ENCODE data around the gene LAPTM5. TPM values are rescaled to one million over a fixed set of nuclear protein-coding genes. Genes with fewer than 3 reads are reported as not detected.

Gene LAPTM5
- total RNA-seq, 1 experiment from 2014 or later, result not detected

DNA sequence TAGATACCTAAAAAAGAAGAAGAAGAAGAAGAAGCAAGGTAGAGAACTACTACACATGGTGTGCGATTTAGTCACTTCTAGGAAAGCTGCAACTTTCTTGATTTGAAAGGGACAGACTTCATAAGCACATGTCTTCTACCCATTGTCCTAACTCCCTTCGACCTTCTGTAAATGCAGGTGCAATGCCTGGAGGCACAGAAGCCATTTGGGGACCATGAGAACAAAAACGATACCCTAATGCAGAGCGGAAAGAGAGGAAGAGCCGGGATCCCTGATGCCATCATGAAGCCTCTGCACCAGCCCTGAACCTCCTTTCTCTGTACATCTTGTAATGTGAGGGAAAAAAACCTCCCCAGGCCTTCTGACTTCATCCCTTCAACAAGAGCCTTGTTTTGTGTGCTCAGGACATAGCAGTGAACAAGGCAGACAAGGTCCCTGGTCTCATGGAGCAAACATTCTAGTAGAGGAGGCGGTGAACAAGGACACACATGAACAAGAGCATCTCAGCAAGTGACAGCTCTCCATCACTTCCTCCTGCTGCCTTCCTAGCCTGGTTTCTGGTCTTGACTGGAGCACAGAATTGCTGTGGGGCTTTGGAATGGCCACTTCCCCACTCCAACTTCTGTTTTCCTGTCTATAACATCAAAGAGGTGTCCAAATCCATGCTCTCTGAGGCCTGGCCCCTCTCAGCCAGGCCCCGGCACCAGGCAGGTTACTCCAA, 5.5 kb upstream of the LAPTM5 start:
- Mint-ChIP-seq H3K27me3 (ENCODE audit: unreplicated experiment) (no peaks in the 10 kb centered on the region), H3K4me3 (ENCODE audit: low read depth, unreplicated experiment) (no peak overlapping the region), H3K27ac (ENCODE audit: unreplicated experiment) (no peak overlapping the region), H3K4me1 (ENCODE audit: low read depth, unreplicated experiment) (no peaks in the 10 kb centered on the region), H3K9me3 (ENCODE audit: low read depth, unreplicated experiment) (no peaks in the 10 kb centered on the region), H3K36me3 (ENCODE audit: insufficient read depth, unreplicated experiment) (no peaks in the 10 kb centered on the region)
- TF ChIP-seq, protein P1, sequence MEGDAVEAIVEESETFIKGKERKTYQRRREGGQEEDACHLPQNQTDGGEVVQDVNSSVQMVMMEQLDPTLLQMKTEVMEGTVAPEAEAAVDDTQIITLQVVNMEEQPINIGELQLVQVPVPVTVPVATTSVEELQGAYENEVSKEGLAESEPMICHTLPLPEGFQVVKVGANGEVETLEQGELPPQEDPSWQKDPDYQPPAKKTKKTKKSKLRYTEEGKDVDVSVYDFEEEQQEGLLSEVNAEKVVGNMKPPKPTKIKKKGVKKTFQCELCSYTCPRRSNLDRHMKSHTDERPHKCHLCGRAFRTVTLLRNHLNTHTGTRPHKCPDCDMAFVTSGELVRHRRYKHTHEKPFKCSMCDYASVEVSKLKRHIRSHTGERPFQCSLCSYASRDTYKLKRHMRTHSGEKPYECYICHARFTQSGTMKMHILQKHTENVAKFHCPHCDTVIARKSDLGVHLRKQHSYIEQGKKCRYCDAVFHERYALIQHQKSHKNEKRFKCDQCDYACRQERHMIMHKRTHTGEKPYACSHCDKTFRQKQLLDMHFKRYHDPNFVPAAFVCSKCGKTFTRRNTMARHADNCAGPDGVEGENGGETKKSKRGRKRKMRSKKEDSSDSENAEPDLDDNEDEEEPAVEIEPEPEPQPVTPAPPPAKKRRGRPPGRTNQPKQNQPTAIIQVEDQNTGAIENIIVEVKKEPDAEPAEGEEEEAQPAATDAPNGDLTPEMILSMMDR (IDR thresholded peaks at IDR 0.05; ENCODE audit: unreplicated experiment), result no peak
- intact Hi-C loops (cut with micrococcal nuclease; ENCODE audit: unreplicated experiment), result no loop called here
- no peak for DNase-seq
- CTCF ChIA-PET, result interaction anchor here (0.9 kb wide), 1 partner anchor 17 kb away, joined by 4 read pairs; no protein-coding TSS in a partner anchor
- BruUV-seq (replicated peaks), result no TSS peak

DNA sequence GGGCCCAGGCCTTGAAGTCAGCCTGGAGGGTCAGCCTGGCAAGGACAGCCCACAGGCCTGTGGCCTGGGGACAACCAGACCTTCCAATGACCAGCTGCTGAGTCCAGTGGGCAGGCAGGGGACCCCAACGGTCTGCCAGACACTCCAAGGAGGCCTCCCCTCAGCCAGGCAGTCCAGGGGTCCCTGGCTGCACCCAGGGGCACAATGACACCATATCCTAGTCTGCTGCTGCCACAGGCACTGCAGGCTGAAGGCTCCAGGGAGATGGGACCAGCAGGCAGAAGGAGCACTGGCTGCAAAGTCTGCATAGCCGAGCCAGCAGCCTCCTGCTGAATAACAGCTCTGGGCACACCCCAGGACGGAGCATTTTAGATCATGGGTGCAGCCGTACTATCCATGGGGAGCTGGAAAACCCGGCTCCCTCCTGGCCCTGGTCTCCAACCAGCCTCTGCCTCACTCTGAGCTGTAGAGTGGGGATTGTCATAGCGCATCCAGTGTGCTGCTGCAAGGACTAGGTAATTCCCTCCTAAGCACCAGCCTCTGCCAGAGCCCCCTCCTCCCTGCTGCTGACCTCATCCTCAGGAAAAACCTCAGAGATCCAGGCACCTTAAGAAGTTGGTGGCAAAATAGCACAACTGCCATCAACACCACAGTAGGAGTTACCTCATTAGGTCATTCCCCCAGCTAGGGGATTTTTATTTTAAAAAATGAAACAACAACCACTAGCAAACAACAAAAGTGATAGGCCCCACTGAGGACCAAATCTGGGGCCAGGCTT, 4.8 kb upstream of the LAPTM5 start:
- Mint-ChIP-seq H3K36me3 (ENCODE audit: insufficient read depth, unreplicated experiment) (no peaks in the 10 kb centered on the region), H3K27me3 (ENCODE audit: unreplicated experiment) (no peaks in the 10 kb centered on the region), H3K4me1 (ENCODE audit: low read depth, unreplicated experiment) (peaks cover 2% of the 10 kb centered on the region), H3K27ac (ENCODE audit: unreplicated experiment) (no peak overlapping the region), H3K9me3 (ENCODE audit: low read depth, unreplicated experiment) (no peaks in the 10 kb centered on the region), H3K4me3 (ENCODE audit: low read depth, unreplicated experiment) (no peak overlapping the region)
- DNase-seq, result no peak
- CTCF ChIA-PET, result interaction anchor here (0.9 kb wide), 1 partner anchor 18 kb away, joined by 4 read pairs; no protein-coding TSS in a partner anchor
- TF ChIP-seq, protein P1 (IDR thresholded peaks at IDR 0.05; ENCODE audit: unreplicated experiment), result no peak
- no TSS peak for BruUV-seq (replicated peaks)
- intact Hi-C loops (cut with micrococcal nuclease; ENCODE audit: unreplicated experiment), result no loop called here

DNA sequence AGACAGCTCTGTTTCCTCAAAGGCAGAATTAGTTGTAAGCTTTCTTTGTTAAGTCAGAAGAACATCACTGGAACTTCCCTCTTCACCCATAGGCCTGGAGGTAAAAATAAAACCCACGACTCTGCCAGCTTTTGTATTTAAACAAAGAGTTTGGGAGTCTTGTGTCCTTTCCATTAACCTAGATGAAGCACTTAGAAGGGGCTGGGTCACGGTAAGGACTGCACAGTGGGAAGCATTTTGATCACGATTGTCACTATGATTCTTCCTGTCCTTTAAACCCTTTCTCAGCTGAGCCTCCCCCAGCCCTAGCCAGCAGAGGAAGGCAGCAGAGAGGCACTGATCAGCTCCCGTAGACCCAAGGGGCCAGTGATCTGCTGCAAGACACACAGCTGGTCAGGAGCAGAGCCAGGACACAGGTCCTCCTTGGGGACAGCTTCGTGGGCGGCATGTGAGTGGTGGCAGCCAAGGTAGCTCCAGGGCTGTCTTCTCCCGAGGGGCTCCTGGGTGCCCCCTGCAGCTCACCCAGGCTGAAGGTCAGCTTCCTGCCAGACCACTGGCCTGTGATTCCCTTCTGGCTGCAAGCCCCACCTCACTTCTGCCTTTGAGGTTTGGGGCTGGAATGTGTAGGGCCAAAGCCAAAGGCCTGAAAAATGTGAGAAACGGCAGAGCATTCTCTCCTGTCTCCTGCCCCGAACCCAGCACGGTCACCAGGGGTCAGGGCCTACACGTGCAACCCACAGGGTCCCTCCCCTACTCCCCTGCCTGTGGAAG, 4.0 kb upstream of the LAPTM5 start:
- DNase-seq, result no peak
- TF ChIP-seq, protein P1 (IDR thresholded peaks at IDR 0.05; ENCODE audit: unreplicated experiment), result no peak
- Mint-ChIP-seq H3K9me3 (ENCODE audit: low read depth, unreplicated experiment) (no peaks in the 10 kb centered on the region), H3K27ac (ENCODE audit: unreplicated experiment) (no peak overlapping the region), H3K27me3 (ENCODE audit: unreplicated experiment) (no peaks in the 10 kb centered on the region), H3K4me1 (ENCODE audit: low read depth, unreplicated experiment) (peaks cover 10% of the 10 kb centered on the region), H3K36me3 (ENCODE audit: insufficient read depth, unreplicated experiment) (no peaks in the 10 kb centered on the region), H3K4me3 (ENCODE audit: low read depth, unreplicated experiment) (no peak overlapping the region)
- intact Hi-C loops (cut with micrococcal nuclease; ENCODE audit: unreplicated experiment), result no loop called here
- CTCF ChIA-PET, result interaction anchor here (0.7 to 0.9 kb wide), 2 partner anchors 18 to 27 kb away, joined by 3 to 4 read pairs; no protein-coding TSS in a partner anchor
- BruUV-seq (replicated peaks), result no TSS peak

DNA sequence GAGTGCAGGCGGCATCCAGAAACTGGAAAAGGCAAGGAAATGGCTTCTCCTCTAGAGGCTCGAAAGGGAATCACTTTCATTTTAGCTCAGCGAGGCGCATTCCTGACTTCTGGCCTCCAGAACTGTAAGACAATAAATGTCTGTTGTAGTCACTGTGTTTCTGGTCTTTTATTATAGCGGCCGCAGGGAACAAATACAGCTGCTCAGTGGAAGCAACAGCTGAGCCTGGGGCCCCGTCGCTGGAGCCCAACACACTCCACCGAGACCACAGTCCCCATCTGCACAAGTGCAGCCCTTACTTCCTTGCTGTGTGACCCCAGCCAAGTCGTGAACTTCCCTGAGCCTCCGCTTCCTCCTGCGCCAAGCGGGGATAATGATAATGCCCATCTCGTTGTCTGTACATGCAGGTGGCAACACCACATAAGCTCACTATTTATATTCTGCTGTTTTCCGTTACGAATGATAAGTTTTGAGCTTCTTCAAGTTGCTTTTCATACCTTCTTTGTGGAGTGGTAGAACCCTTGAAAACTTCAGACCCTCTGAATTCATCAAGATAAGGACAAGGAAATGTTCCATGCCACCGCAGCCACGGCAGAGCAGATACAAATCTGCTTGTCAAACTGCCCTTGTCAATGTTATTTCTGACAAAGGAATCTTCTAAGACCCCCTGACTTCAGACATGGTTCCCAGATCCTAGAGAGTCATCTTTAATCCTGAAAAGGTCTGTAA, 3.2 kb upstream of the LAPTM5 start:
- no peaks in the 10 kb centered on the region for H3K27me3 Mint-ChIP-seq (ENCODE audit: unreplicated experiment)
- no peak overlapping the region for H3K27ac Mint-ChIP-seq (ENCODE audit: unreplicated experiment)
- intact Hi-C loops (cut with micrococcal nuclease; ENCODE audit: unreplicated experiment), result no loop called here
- CTCF ChIA-PET, result interaction anchor here (0.7 kb wide), 1 partner anchor 26 kb away, joined by 3 read pairs; no protein-coding TSS in a partner anchor
- no TSS peak for BruUV-seq (replicated peaks)
- no peaks in the 10 kb centered on the region for H3K9me3 Mint-ChIP-seq (ENCODE audit: low read depth, unreplicated experiment)
- peaks cover 13% of the 10 kb centered on the region for H3K4me1 Mint-ChIP-seq (ENCODE audit: low read depth, unreplicated experiment)
- no peak overlapping the region for H3K4me3 Mint-ChIP-seq (ENCODE audit: low read depth, unreplicated experiment)
- H3K36me3 Mint-ChIP-seq (ENCODE audit: insufficient read depth, unreplicated experiment), result no peaks in the 10 kb centered on the region
- no peak for DNase-seq
- TF ChIP-seq, protein P1 (IDR thresholded peaks at IDR 0.05; ENCODE audit: unreplicated experiment), result no peak
